Glutamatergic neuron (in vitro differentiated cells): ENCODE measurements around the gene IL22RA1. TPM values are rescaled to one million over a fixed set of nuclear protein-coding genes. Genes with fewer than 3 reads are reported as not detected.

Experiments
- DNase-seq: peaks from one replicate; pipeline ENCODE4 v3.0.0; 2022
- H3K27ac Mint-ChIP-seq: one replicate; pipeline ENCODE4 v1.8.0; 2020; ENCODE audit warnings: mild to moderate bottlenecking, mixed read lengths, inconsistent platforms; ENCODE audit not compliant: unreplicated experiment
- H3K27me3 Mint-ChIP-seq: one replicate; pipeline ENCODE4 v1.8.0; 2020; ENCODE audit warnings: mild to moderate bottlenecking, moderate library complexity, mixed read lengths, inconsistent platforms; ENCODE audit not compliant: unreplicated experiment
- H3K36me3 Mint-ChIP-seq: one replicate; pipeline ENCODE4 v1.8.0; 2020; ENCODE audit warnings: mild to moderate bottlenecking, mixed read lengths, inconsistent platforms; ENCODE audit not compliant: unreplicated experiment
- H3K4me1 Mint-ChIP-seq: one replicate; pipeline ENCODE4 v1.8.0; 2020; ENCODE audit warnings: mild to moderate bottlenecking, low read depth, mixed read lengths, inconsistent platforms; ENCODE audit not compliant: unreplicated experiment
- H3K4me3 Mint-ChIP-seq: one replicate; pipeline ENCODE4 v1.8.0; 2020; ENCODE audit warnings: mild to moderate bottlenecking, mixed read lengths, inconsistent platforms; ENCODE audit not compliant: unreplicated experiment
- H3K9me3 Mint-ChIP-seq: one replicate; pipeline ENCODE4 v1.8.0; 2020; ENCODE audit warnings: mild to moderate bottlenecking, moderate library complexity, mixed read lengths, inconsistent platforms; ENCODE audit not compliant: unreplicated experiment
- CTCF ChIP-seq: fragments of 200-600 bp; sonication (generic); IDR thresholded peaks from one replicate; pipeline ENCODE4 v1.5.0; 2021; ENCODE audit not compliant: partially characterized antibody, unreplicated experiment
- total RNA-seq: library from RNA; stranded (reverse); fragmentation: NEBNext Ultra II Directional; extraction: Animal tissue kit (Norgen Biotek cat#: 25700); gene quantifications from one replicate; pipeline ENCODE4 v1.2.1, GENCODE V29; 2021; ENCODE audit not compliant: unreplicated experiment

The IL22RA1 gene
- total RNA-seq, 1 donor from 2014 or later: not detected

GRCh38 chr1:24181619-24182018 is 38.7 kb upstream of the IL22RA1 start:
- H3K27ac Mint-ChIP-seq: no peak overlapping the region
- H3K4me1 Mint-ChIP-seq: peaks cover 2% of the 10 kb centered on the region
- DNase-seq: no peak
- TF ChIP-seq CTCF: no peak
- H3K9me3 Mint-ChIP-seq: peaks cover 2% of the 10 kb centered on the region
- H3K36me3 Mint-ChIP-seq: no peaks in the 10 kb centered on the region
- H3K4me3 Mint-ChIP-seq: no peak overlapping the region
- H3K27me3 Mint-ChIP-seq: peaks cover 9% of the 10 kb centered on the region

GRCh38 chr1:24180676-24181075 is 37.7 kb upstream of the IL22RA1 start:
- no peak for TF ChIP-seq CTCF
- Mint-ChIP-seq H3K4me3 (no peak overlapping the region), H3K4me1 (no peaks in the 10 kb centered on the region), H3K27ac (no peak overlapping the region), H3K9me3 (no peaks in the 10 kb centered on the region), H3K27me3 (peaks cover 7% of the 10 kb centered on the region), H3K36me3 (no peaks in the 10 kb centered on the region)
- no peak for DNase-seq

GRCh38 chr1:24179251-24179840 is 36.4 kb upstream of the IL22RA1 start:
- Mint-ChIP-seq H3K36me3 (no peaks in the 10 kb centered on the region), H3K9me3 (no peaks in the 10 kb centered on the region), H3K27me3 (peaks cover 7% of the 10 kb centered on the region), H3K4me3 (no peak overlapping the region), H3K27ac (no peak overlapping the region), H3K4me1 (no peaks in the 10 kb centered on the region)
- no peak for DNase-seq
- no peak for TF ChIP-seq CTCF

DNA sequence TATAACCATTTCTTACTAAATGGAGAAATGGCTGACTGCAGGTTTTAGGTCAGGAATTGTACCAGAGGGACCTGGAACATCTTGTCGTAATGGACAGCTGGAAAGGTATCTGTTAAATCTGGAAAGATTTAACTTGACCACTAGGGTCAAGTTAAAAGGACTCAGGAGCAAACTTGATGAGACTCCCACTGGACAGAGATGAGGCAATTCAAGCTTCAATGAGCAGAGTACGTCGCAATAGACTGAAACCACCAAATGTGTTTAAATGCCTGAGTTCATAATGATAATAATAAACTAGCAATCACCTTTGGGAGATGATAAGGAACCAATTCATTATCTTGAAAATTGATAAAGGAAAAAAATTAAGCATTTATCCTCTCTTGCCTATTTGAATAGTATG is 35.5 kb upstream of the IL22RA1 start:
- Mint-ChIP-seq H3K9me3 (no peaks in the 10 kb centered on the region), H3K4me3 (no peak overlapping the region), H3K27ac (no peak overlapping the region), H3K4me1 (no peaks in the 10 kb centered on the region), H3K27me3 (peaks cover 7% of the 10 kb centered on the region), H3K36me3 (no peaks in the 10 kb centered on the region)
- no peak for DNase-seq
- TF ChIP-seq CTCF: no peak

DNA sequence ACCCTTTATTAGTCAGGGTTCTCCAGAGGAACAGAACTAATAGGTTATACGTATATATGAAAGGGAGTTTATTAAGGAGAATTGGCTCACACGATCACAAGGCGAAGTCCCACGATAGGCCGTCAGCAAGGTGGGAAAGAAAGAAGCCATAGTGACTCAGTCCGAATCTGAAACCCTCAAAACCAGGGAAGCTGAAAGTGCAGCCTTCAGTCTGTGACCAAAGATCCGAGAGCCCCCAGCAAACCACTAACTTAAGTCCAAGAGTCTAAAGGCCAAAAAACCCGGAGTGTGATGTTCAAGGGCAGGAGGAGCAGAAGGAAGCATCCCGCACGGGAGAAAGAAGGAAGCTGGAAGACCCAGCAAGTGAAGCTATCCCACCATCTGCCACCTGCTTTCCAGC is 34.2 kb upstream of the IL22RA1 start:
- no peak for DNase-seq
- no peak overlapping the region for H3K27ac Mint-ChIP-seq
- H3K36me3 Mint-ChIP-seq: no peaks in the 10 kb centered on the region
- TF ChIP-seq CTCF: no peak
- H3K27me3 Mint-ChIP-seq: peaks cover 7% of the 10 kb centered on the region
- H3K4me3 Mint-ChIP-seq: no peak overlapping the region
- H3K4me1 Mint-ChIP-seq: no peaks in the 10 kb centered on the region
- H3K9me3 Mint-ChIP-seq: no peaks in the 10 kb centered on the region
